Right atrium auricular region (tissue), 2 donors: ENCODE results near the gene NTPCR. TPM values are rescaled to one million over a fixed set of nuclear protein-coding genes. Genes with fewer than 3 reads are reported as not detected.

ENCODE experiments used
- DNase-seq: peaks from one replicate; pipeline ENCODE4 v3.0.0-alpha.2; 2019; ENCODE audit warnings: low spot score
- H3K27ac ChIP-seq, 2 donors: fragments of 200-600 bp; sonication (generic); 1 replicate in 1 of 2; 2 replicates in 1 of 2; pipeline ENCODE4 v1.5.1; 2016 to 2019
- H3K27me3 ChIP-seq, 2 donors: fragments of 200-600 bp; sonication (generic); one replicate each; pipeline versions ENCODE4 v1.5.1 to v1.6.0; 2017 to 2019
- H3K36me3 ChIP-seq: fragments of 200-600 bp; sonication (generic); one replicate; pipeline ENCODE4 v1.5.1; 2016
- H3K4me1 ChIP-seq, 2 donors: fragments of 200-600 bp; sonication (generic); one replicate each; pipeline versions ENCODE4 v1.5.1 to v1.6.0; 2017 to 2019
- H3K4me3 ChIP-seq, 2 donors: fragments of 200-600 bp; sonication (generic); 1 replicate in 1 of 2; 2 replicates in 1 of 2; pipeline ENCODE4 v1.5.1; 2017 to 2019; ENCODE audit warnings: mild to moderate bottlenecking in 1 of 2, moderate library complexity in 1 of 2
- H3K9me3 ChIP-seq, 2 donors: fragments of 200-600 bp; sonication (generic); one replicate each; pipeline ENCODE4 v1.5.1; 2019
- total RNA-seq, 2 donors: library from RNA; depleted of rRNA; stranded (reverse); fragments of >200 nt; gene quantifications; one replicate each; pipeline ENCODE4 v1.1.0, GENCODE V29; 2016
- TF ChIP-seq, protein P1 (sequence below), 2 donors: fragments of 200-600 bp; sonication (generic); IDR thresholded peaks; one replicate each; pipeline ENCODE4 v1.5.1; 2019; ENCODE audit warnings: antibody characterized with exemption in 2 of 2

The NTPCR gene
- total RNA-seq, 2 donors from 2014 or later = 27.3 to 39.3 TPM

DNA sequence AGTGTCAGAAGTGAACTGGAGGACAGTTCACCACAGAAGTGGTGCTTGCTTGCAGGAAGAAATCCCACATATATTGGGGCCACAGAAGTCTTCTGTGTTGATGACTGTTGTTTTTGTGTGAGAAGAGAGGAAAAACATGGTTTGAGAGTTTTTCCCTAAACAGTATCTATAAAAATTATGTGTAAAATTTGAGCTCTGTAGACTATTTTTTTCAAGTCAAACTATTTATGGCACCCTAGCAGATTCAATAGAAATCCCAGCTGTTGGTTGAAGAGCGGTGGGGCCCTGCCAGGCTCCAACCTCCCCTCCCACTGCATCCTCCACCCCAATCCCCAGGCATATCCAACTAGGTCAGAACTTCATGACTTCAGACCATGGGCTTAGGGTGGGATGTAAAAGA, 61.6 kb downstream of the NTPCR start:
- H3K27ac ChIP-seq = no peak overlapping the region
- no peaks in the 10 kb centered on the region for H3K27me3 ChIP-seq
- no peak overlapping the region for H3K4me3 ChIP-seq
- no peaks in the 10 kb centered on the region for H3K36me3 ChIP-seq
- TF ChIP-seq, protein P1, sequence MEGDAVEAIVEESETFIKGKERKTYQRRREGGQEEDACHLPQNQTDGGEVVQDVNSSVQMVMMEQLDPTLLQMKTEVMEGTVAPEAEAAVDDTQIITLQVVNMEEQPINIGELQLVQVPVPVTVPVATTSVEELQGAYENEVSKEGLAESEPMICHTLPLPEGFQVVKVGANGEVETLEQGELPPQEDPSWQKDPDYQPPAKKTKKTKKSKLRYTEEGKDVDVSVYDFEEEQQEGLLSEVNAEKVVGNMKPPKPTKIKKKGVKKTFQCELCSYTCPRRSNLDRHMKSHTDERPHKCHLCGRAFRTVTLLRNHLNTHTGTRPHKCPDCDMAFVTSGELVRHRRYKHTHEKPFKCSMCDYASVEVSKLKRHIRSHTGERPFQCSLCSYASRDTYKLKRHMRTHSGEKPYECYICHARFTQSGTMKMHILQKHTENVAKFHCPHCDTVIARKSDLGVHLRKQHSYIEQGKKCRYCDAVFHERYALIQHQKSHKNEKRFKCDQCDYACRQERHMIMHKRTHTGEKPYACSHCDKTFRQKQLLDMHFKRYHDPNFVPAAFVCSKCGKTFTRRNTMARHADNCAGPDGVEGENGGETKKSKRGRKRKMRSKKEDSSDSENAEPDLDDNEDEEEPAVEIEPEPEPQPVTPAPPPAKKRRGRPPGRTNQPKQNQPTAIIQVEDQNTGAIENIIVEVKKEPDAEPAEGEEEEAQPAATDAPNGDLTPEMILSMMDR (IDR thresholded peaks at IDR 0.05) = no peak
- no peak for DNase-seq
- H3K4me1 ChIP-seq = no peaks in the 10 kb centered on the region
- no peaks in the 10 kb centered on the region for H3K9me3 ChIP-seq

DNA sequence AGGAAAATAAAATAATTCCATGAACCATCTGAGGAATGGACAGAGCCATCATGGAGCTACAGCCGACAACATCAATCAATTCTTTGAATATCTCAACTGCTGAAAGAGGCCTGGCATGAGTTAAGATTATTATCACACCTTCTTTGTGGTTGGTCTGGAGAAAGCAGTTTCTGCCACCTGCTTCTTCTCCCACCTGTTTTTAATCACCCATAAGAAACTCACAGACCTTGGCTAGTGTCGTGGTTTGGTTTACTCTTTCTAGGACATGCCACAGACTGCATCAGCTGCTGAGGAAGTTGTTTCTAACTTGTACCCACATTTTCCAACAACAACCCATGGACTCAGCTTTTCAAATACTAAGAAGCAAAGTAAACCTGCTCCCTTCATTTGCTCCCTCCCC, 65.6 kb downstream of the NTPCR start:
- TF ChIP-seq, protein P1 (IDR thresholded peaks at IDR 0.05) = no peak
- no peak overlapping the region for H3K4me3 ChIP-seq
- H3K27ac ChIP-seq = no peak overlapping the region
- DNase-seq = no peak
- no peaks in the 10 kb centered on the region for H3K9me3 ChIP-seq
- peaks cover 0 to 14% of the 10 kb centered on the region in 2 donors for H3K4me1 ChIP-seq
- H3K27me3 ChIP-seq = no peaks in the 10 kb centered on the region
- H3K36me3 ChIP-seq = no peaks in the 10 kb centered on the region

DNA sequence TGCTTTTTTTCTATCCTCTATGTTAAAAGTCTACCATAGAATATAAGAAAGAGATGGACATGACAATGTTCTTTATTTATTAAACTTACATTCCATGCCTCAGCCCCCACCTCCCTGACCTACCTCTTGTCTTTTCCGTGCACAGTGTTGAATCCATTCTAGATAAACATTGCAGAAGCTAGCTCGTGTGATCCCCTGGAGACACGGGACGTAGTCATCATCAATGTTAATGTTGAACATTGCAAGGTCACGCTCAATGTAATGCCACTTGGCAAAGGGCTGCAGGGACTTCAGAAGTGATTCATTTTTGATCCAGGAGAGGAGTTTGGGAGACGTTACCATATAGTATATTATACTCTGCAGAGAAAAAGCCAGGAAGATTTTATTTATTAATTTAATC, 66.4 kb downstream of the NTPCR start:
- Histone ChIP-seq H3K9me3 (no peaks in the 10 kb centered on the region), H3K27ac (no peak overlapping the region), H3K4me1 (peaks cover 0 to 18% of the 10 kb centered on the region in 2 donors), H3K36me3 (no peaks in the 10 kb centered on the region), H3K27me3 (no peaks in the 10 kb centered on the region), H3K4me3 (no peak overlapping the region)
- TF ChIP-seq, protein P1 (IDR thresholded peaks at IDR 0.05) = no peak
- no peak for DNase-seq

DNA sequence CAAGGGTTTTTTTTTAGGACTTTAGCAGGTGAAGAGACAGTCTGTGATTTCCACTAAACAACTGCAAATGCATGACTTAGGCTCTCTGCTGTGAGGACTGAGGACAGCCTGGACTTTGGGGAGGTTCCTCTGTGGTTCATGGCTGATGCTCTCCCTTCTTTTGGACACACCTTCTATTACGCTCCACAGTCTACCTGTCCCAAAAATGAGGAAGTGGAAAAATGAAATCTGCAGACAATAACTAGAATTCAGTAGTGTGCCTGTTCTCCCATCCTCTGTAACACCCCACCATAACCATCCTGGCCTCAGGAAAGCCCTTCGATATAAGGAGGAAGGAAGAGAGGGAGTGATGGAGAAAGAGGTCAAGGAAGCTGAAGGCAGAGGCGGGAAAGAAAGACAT, 68.7 kb downstream of the NTPCR start:
- H3K36me3 ChIP-seq = no peaks in the 10 kb centered on the region
- H3K9me3 ChIP-seq = no peaks in the 10 kb centered on the region
- DNase-seq = no peak
- H3K4me3 ChIP-seq = no peak overlapping the region
- TF ChIP-seq, protein P1 (IDR thresholded peaks at IDR 0.05) = no peak
- no peaks in the 10 kb centered on the region for H3K27me3 ChIP-seq
- H3K27ac ChIP-seq = no peak overlapping the region
- H3K4me1 ChIP-seq = peaks cover 0 to 18% of the 10 kb centered on the region in 2 donors

DNA sequence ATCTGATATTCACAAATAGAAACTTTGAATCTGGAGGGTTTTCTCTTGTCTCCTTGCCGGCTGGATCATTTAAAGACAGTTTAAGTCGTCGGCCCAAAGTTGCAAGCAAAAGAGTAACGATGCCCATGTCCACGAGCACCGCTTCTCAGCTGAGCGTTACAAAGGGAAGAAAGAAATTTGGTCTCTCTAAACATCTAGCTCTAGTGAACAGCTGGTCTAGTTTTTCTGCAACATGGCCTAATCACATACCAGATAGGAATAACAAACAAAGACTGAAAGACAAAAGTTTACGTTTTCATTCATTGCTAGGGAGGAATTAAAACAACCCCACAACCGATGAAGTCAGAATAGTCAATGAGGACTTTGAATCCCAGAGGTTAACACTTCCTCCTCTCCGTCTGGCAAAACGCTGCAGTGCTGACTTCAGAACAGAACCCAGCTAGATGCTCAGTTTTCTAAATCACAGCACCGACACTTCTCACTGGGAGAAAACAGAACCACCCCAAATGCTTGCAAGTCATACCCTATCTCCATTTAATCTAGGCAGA, 69.4 kb downstream of the NTPCR start:
- Histone ChIP-seq H3K27me3 (no peaks in the 10 kb centered on the region), H3K9me3 (no peaks in the 10 kb centered on the region), H3K27ac (no peak overlapping the region), H3K4me3 (no peak overlapping the region), H3K4me1 (peaks cover 0 to 18% of the 10 kb centered on the region in 2 donors), H3K36me3 (no peaks in the 10 kb centered on the region)
- DNase-seq = no peak
- TF ChIP-seq, protein P1 (IDR thresholded peaks at IDR 0.05) = no peak

DNA sequence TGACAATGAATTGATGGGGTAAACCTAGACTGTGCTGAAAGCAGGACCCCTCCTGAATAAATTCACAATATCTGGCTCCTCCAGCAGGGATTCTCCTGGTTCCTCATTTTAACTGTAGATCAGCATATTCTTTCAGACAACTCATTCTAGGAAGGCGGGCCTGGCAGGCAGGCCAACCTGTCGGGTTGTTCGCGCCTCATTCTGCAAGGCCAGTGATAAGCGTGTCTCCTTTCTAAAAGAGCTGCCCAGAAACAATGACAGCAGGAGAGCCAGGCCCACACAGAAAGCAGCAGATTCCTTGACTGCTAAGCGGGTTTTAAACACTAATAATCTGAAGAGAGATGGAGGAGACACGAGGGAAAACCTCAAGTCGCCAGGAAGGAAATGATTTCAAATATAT, 70.0 kb downstream of the NTPCR start:
- Histone ChIP-seq H3K27ac (no peak overlapping the region), H3K9me3 (no peaks in the 10 kb centered on the region), H3K4me1 (peaks cover 0 to 18% of the 10 kb centered on the region in 2 donors), H3K4me3 (no peak overlapping the region), H3K36me3 (no peaks in the 10 kb centered on the region), H3K27me3 (no peaks in the 10 kb centered on the region)
- DNase-seq = peak; percentile 63
- TF ChIP-seq, protein P1 (IDR thresholded peaks at IDR 0.05) = no peak
